Smooth muscle cell (in vitro differentiated cells): ENCODE data around the gene ADIG. TPM values are rescaled to one million over a fixed set of nuclear protein-coding genes. Genes with fewer than 3 reads are reported as not detected.

ENCODE experiments used
- DNase-seq: peaks from one replicate; lab custom pipeline; 2025; ENCODE audit not compliant: unreplicated experiment; lab: John Stamatoyannopoulos, UW
- H2AFZ ChIP-seq: fragments of 200-600 bp; sonication (generic); 2 replicates; pipeline ENCODE4 v1.6.0; 2016; ENCODE audit warnings: antibody characterized with exemption, low read depth, mild to moderate bottlenecking
- H3F3A ChIP-seq: fragments of 200-600 bp; sonication (generic); 2 replicates; pipeline ENCODE4 v1.6.0; 2017; ENCODE audit warnings: antibody characterized with exemption, low read depth
- H3K27ac ChIP-seq: fragments of 200-600 bp; sonication (generic); 2 replicates; pipeline ENCODE4 v1.5.1; 2016; ENCODE audit warnings: low read depth, mild to moderate bottlenecking
- H3K27me3 ChIP-seq: fragments of 200-600 bp; sonication (generic); 2 replicates; pipeline ENCODE4 v1.6.1; 2016; ENCODE audit warnings: low read depth, mild to moderate bottlenecking
- H3K36me3 ChIP-seq: fragments of 200-600 bp; sonication (generic); 2 replicates; pipeline ENCODE4 v1.5.1; 2016; ENCODE audit warnings: low read depth
- H3K4me1 ChIP-seq: fragments of 200-600 bp; sonication (generic); 2 replicates; pipeline ENCODE4 v1.5.1; 2016; ENCODE audit warnings: low read depth
- H3K4me2 ChIP-seq: fragments of 200-600 bp; sonication (generic); 2 replicates; pipeline ENCODE4 v1.6.0; 2016; ENCODE audit warnings: mild to moderate bottlenecking
- H3K4me3 ChIP-seq: fragments of 200-600 bp; sonication (generic); 2 replicates; pipeline ENCODE4 v1.5.1; 2016; ENCODE audit warnings: mild to moderate bottlenecking
- H3K79me2 ChIP-seq: fragments of 200-600 bp; sonication (generic); 2 replicates; pipeline ENCODE4 v1.6.0; 2016; ENCODE audit warnings: low read depth, mild to moderate bottlenecking
- H3K9ac ChIP-seq: fragments of 200-600 bp; sonication (generic); 2 replicates; pipeline ENCODE4 v1.6.0; 2016; ENCODE audit warnings: low read depth
- H3K9me3 ChIP-seq: fragments of 200-600 bp; sonication (generic); replicated peaks from 2 replicates; pipeline ENCODE4 v1.5.1; 2016; ENCODE audit warnings: low read depth
- H4K20me1 ChIP-seq: fragments of 200-600 bp; sonication (generic); 2 replicates; pipeline ENCODE4 v1.6.0; 2016; ENCODE audit warnings: low read depth
- WGBS: methylation state at CpG from one replicate; pipeline ENCODE4 v1.1.7; 2016; ENCODE audit warnings: low lambda C conversion rate; 5-methylcytosine and 5-hydroxymethylcytosine counted together
- polyA plus RNA-seq: library from polyadenylated mRNA; unstranded; fragments of >200 nt; fragmentation: Nextera tagmentation; extraction: Ambion mirVana; gene quantifications from 2 replicates; pipeline ENCODE4 v1.2.1, GENCODE V29; 2016
- total RNA-seq: library from RNA; depleted of rRNA; stranded (reverse); fragments of >200 nt; gene quantifications from 2 replicates; pipeline ENCODE4 v1.2.3, GENCODE V29; 2014
- TF ChIP-seq, protein P1 (sequence below): fragments of 200-600 bp; sonication (generic); IDR thresholded peaks from 2 replicates; pipeline ENCODE4 v1.5.1; 2017; ENCODE audit warnings: borderline replicate concordance, mild to moderate bottlenecking, antibody characterized with exemption; ENCODE audit not compliant: insufficient read depth, poor library complexity, severe bottlenecking

Gene ADIG
- total and polyA plus RNA-seq, 2 experiments from 2014 or later, result not detected

GRCh38 chr20:38558596-38559360 lies 22.2 kb upstream of the ADIG start:
- DNase-seq, result no peak
- WGBS, result 86% methylated on average over 3 of the region's 3 CpGs
- Histone ChIP-seq H3K4me2 (no peak overlapping the region), H3F3A (no peaks in the 10 kb centered on the region), H3K4me1 (no peaks in the 10 kb centered on the region), H3K79me2 (no peaks in the 10 kb centered on the region), H3K9me3 (no peaks in the 10 kb centered on the region), H2AFZ (no peak overlapping the region), H3K27me3 (no peaks in the 10 kb centered on the region), H3K9ac (no peak overlapping the region), H3K4me3 (no peak overlapping the region), H3K27ac (no peak overlapping the region), H4K20me1 (peaks cover 9% of the 10 kb centered on the region), H3K36me3 (peaks cover 67% of the 10 kb centered on the region)
- TF ChIP-seq, protein P1, sequence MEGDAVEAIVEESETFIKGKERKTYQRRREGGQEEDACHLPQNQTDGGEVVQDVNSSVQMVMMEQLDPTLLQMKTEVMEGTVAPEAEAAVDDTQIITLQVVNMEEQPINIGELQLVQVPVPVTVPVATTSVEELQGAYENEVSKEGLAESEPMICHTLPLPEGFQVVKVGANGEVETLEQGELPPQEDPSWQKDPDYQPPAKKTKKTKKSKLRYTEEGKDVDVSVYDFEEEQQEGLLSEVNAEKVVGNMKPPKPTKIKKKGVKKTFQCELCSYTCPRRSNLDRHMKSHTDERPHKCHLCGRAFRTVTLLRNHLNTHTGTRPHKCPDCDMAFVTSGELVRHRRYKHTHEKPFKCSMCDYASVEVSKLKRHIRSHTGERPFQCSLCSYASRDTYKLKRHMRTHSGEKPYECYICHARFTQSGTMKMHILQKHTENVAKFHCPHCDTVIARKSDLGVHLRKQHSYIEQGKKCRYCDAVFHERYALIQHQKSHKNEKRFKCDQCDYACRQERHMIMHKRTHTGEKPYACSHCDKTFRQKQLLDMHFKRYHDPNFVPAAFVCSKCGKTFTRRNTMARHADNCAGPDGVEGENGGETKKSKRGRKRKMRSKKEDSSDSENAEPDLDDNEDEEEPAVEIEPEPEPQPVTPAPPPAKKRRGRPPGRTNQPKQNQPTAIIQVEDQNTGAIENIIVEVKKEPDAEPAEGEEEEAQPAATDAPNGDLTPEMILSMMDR, result no peak

GRCh38 chr20:38559764-38560163 lies 21.2 kb upstream of the ADIG start:
- no peak overlapping the region for H3K4me2 ChIP-seq
- DNase-seq, result no peak
- peaks cover 57% of the 10 kb centered on the region for H3K36me3 ChIP-seq
- WGBS, result 58% methylated on average over 3 of the region's 3 CpGs
- H3F3A ChIP-seq, result no peaks in the 10 kb centered on the region
- no peak overlapping the region for H3K27ac ChIP-seq
- no peaks in the 10 kb centered on the region for H3K79me2 ChIP-seq
- no peaks in the 10 kb centered on the region for H3K27me3 ChIP-seq
- H3K9ac ChIP-seq, result no peak overlapping the region
- no peaks in the 10 kb centered on the region for H3K9me3 ChIP-seq
- no peaks in the 10 kb centered on the region for H3K4me1 ChIP-seq
- no peak overlapping the region for H2AFZ ChIP-seq
- peaks cover 6% of the 10 kb centered on the region for H4K20me1 ChIP-seq
- TF ChIP-seq, protein P1, result no peak
- H3K4me3 ChIP-seq, result no peak overlapping the region

GRCh38 chr20:38563802-38564431 lies 17.1 kb upstream of the ADIG start:
- Histone ChIP-seq H3K27me3 (no peaks in the 10 kb centered on the region), H2AFZ (no peak overlapping the region), H4K20me1 (no peaks in the 10 kb centered on the region), H3K9ac (no peak overlapping the region), H3K27ac (no peak overlapping the region), H3F3A (no peaks in the 10 kb centered on the region), H3K4me2 (no peak overlapping the region), H3K4me1 (no peaks in the 10 kb centered on the region), H3K9me3 (no peaks in the 10 kb centered on the region), H3K36me3 (peaks cover 45% of the 10 kb centered on the region), H3K4me3 (no peak overlapping the region), H3K79me2 (no peaks in the 10 kb centered on the region)
- TF ChIP-seq, protein P1, result no peak
- no peak for DNase-seq
- WGBS, result 97% methylated on average over 6 of the region's 6 CpGs
